Measurements from ENCODE around the gene BARX2. TPM values are rescaled to one million over a fixed set of nuclear protein-coding genes. Genes with fewer than 3 reads are reported as not detected.

BARX2 gene, protein sequence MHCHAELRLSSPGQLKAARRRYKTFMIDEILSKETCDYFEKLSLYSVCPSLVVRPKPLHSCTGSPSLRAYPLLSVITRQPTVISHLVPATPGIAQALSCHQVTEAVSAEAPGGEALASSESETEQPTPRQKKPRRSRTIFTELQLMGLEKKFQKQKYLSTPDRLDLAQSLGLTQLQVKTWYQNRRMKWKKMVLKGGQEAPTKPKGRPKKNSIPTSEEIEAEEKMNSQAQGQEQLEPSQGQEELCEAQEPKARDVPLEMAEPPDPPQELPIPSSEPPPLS
- total RNA-seq = not detected in 2 replicates

GRCh38 chr11:129375751-129376657, at the start of gene BARX2:
TSS of gene BARX2 (plus strand) at chr11:129375848. CDS start at chr11:129376036, 188 bp downstream.

Other genes starting within 250 kb of the BARX2 start
- 7.0 and 9.1 TPM in 2 replicates for gene ARHGAP32, start 183.5 kb upstream of the BARX2 start, total RNA-seq